ENCODE results near the gene SLC6A5. TPM values are rescaled to one million over a fixed set of nuclear protein-coding genes. Genes with fewer than 3 reads are reported as not detected.
A peak's percentile ranks its signal among the peaks of the same experiment; 100 is the strongest.

The SLC6A5 gene
- total RNA-seq, 4 donors from 2014 or later = not detected

GRCh38 chr11:20611445-20611844, 12.0 kb downstream of the SLC6A5 start:
- ATAC-seq (ENCODE audit: low FRiP score) = no peak
- TF ChIP-seq CTCF (IDR thresholded peaks at IDR 0.05) = no peak
- no peak for DNase-seq (ENCODE audit: low spot score)

- no peak for TF ChIP-seq CTCF (IDR thresholded peaks at IDR 0.05)
- ATAC-seq (ENCODE audit: low FRiP score) = no peak
- no peak for DNase-seq (ENCODE audit: low spot score)
Measured at GRCh38 chr11:20611892-20612291, 12.5 kb downstream of the SLC6A5 start.

- no peak for TF ChIP-seq CTCF (IDR thresholded peaks at IDR 0.05)
- no peak for DNase-seq (ENCODE audit: low spot score)
- no peak for ATAC-seq (ENCODE audit: low FRiP score)
Measured at GRCh38 chr11:20612416-20612815, 13.0 kb downstream of the SLC6A5 start.

- DNase-seq (ENCODE audit: low spot score) (no peak), ATAC-seq (ENCODE audit: low FRiP score) (no peak)
- TF ChIP-seq CTCF (IDR thresholded peaks at IDR 0.05) = no peak
Measured at GRCh38 chr11:20616920-20617319, 17.5 kb downstream of the SLC6A5 start.

- ATAC-seq (ENCODE audit: low FRiP score) (no peak), DNase-seq (ENCODE audit: low spot score) (no peak)
- TF ChIP-seq CTCF (IDR thresholded peaks at IDR 0.05) = no peak
Measured at GRCh38 chr11:20617346-20618005, 18.1 kb downstream of the SLC6A5 start.

- DNase-seq (ENCODE audit: low spot score) (no peak), ATAC-seq (ENCODE audit: low FRiP score) (peak; percentile 41)
- no peak for TF ChIP-seq CTCF (IDR thresholded peaks at IDR 0.05)
Measured at GRCh38 chr11:20618083-20618482, 18.7 kb downstream of the SLC6A5 start.

- DNase-seq (ENCODE audit: low spot score) (no peak), ATAC-seq (ENCODE audit: low FRiP score) (no peak)
- no peak for TF ChIP-seq CTCF (IDR thresholded peaks at IDR 0.05)
Measured at GRCh38 chr11:20620988-20621387, 21.6 kb downstream of the SLC6A5 start.
